Ascending aorta (tissue), 2 donors: ENCODE data around the gene ABHD5. TPM values are rescaled to one million over a fixed set of nuclear protein-coding genes. Genes with fewer than 3 reads are reported as not detected.

ENCODE experiments used
- DNase-seq, 2 donors: peaks; one replicate each; pipeline ENCODE4 v3.0.0-alpha.2; 2019; ENCODE audit warnings: low spot score in 2 of 2
- H3K27ac ChIP-seq, 2 donors: fragments of 200-600 bp; sonication (generic); one replicate each; pipeline ENCODE4 v1.5.1; 2016 to 2017; ENCODE audit warnings: mild to moderate bottlenecking in 1 of 2
- H3K27me3 ChIP-seq: fragments of 200-600 bp; sonication (generic); one replicate; pipeline ENCODE4 v1.5.1; 2017
- H3K36me3 ChIP-seq, 2 donors: fragments of 200-600 bp; sonication (generic); one replicate each; pipeline ENCODE4 v1.5.1; 2016
- H3K4me1 ChIP-seq, 2 donors: fragments of 200-600 bp; sonication (generic); one replicate each; pipeline ENCODE4 v1.5.1; 2016 to 2017; ENCODE audit warnings: mild to moderate bottlenecking in 1 of 2
- H3K4me3 ChIP-seq, 2 donors: fragments of 200-600 bp; sonication (generic); one replicate each; pipeline ENCODE4 v1.5.1; 2016 to 2017; ENCODE audit warnings: mild to moderate bottlenecking in 1 of 2
- H3K9me3 ChIP-seq, 2 donors: fragments of 200-600 bp; sonication (generic); one replicate each; pipeline ENCODE4 v1.5.1; 2016
- CTCF ChIP-seq, 3 experiments: fragments of 200-600 bp in 2 of 3; fragments of 450-650 bp in 1 of 3; sonication (generic) in 2 of 3; IDR thresholded peaks; one replicate each; pipeline ENCODE4 v1.5.1; 2016 to 2019; ENCODE audit warnings: antibody characterized with exemption in 3 of 3, mild to moderate bottlenecking in 1 of 3, moderate library complexity in 1 of 3
- intact Hi-C: fragments of 100-400 bp; cut with DNase I; formaldehyde crosslinking; loops from one replicate; pipeline ENCODE4 v1.15.1; 2023
- total RNA-seq: library from RNA; depleted of rRNA; stranded (reverse); fragments of >200 nt; gene quantifications from one replicate; pipeline ENCODE4 v1.1.0, GENCODE V29; 2016

The ABHD5 gene
- total RNA-seq, 1 donor from 2014 or later = 5.3 TPM

GRCh38 chr3:43779850-43780249 is 89.1 kb downstream of the ABHD5 start:
- Histone ChIP-seq H3K9me3 (no peaks in the 10 kb centered on the region), H3K27me3 (no peaks in the 10 kb centered on the region), H3K27ac (no peak overlapping the region), H3K4me1 (no peaks in the 10 kb centered on the region), H3K36me3 (no peaks in the 10 kb centered on the region), H3K4me3 (no peak overlapping the region)
- no peak for DNase-seq
- TF ChIP-seq CTCF (IDR thresholded peaks at IDR 0.05) = no peak
- intact Hi-C loops = loop anchor here (10.0 kb wide), 1 partner anchor 235 kb away; no protein-coding TSS in a partner anchor

GRCh38 chr3:43782541-43782940 is 91.8 kb downstream of the ABHD5 start:
- H3K9me3 ChIP-seq = no peaks in the 10 kb centered on the region
- no peak overlapping the region for H3K4me3 ChIP-seq
- peak in 1 of 2 donors; percentile 22 for DNase-seq
- intact Hi-C loops = no loop called here
- TF ChIP-seq CTCF (IDR thresholded peaks at IDR 0.05) = no peak
- no peak overlapping the region for H3K27ac ChIP-seq
- H3K4me1 ChIP-seq = no peaks in the 10 kb centered on the region
- H3K36me3 ChIP-seq = no peaks in the 10 kb centered on the region
- no peaks in the 10 kb centered on the region for H3K27me3 ChIP-seq

Other genes starting within 250 kb of the ABHD5 start
- 24.9 TPM for gene ANO10, start 68.9 kb upstream of the ABHD5 start, total RNA-seq